HG03575 (cell line): ENCODE results near the gene BMAL1.

Experiments
- ATAC-seq: cut with Tn5 transposase; IDR thresholded peaks from one replicate; pipeline ENCODE4 v1.9.1; 2021; ENCODE audit not compliant: unreplicated experiment, insufficient number of reproducible peaks, low FRiP score; ENCODE audit errors: extremely low read depth

The BMAL1 gene

DNA sequence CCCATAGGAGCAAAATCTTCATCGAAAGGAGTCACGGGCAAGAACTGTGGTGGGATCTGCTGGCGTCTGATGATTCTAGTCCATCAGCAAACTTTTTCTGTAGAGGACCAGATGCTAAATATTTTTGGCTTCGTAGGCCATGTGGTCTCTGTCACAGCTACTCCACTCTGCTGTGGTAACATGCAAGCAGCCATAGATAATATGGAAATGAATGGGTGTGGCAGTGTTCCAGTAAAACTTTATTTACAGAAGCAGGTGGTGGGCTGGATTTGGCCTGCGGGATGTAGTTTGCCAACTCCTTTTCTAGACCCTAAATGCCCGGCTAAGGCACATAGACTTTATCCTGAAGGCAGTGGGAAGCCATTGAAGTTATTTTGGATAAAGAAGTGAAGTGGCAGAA, 32.9 kb downstream of the BMAL1 start:
- ATAC-seq: no peak

GRCh38 chr11:13311570-13311969, 34.0 kb downstream of the BMAL1 start:
- no peak for ATAC-seq

- ATAC-seq: no peak
Measured at GRCh38 chr11:13313005-13313819, 35.6 kb downstream of the BMAL1 start.

DNA sequence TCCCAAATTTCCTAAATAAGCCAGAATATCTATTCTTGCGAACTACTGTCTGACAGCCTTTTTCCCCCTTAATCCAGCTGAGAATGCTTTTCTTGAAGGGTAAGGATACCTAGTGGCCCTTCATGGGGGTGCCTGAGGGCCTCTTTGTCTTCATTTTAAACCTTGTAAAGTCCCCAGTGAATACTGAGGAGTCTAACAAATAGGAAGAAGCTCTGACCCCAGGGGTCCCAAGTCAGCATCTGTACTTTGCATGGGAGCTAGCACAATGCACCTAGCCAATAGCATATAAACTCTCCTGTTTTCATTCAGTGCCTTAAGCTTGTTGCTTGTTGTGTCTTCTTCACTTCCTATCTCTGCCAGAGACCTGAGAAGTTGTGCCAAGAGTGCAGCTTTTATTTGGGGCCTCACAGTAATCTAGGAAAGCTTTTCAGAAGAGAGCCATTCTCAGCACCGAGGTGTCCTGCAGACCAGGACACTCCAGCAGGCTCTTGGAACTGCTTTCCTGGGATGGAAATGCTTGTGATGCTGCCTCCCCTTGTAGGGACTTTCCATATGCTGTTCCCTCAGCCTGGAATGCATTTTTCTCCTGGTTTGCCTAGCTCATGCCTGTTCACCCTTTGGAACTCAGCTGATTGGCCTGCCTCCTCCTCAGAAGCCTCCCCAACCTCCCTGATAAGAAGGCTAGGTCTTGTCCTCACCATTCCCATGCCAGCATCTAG, 37.2 kb downstream of the BMAL1 start:
- ATAC-seq: no peak

DNA sequence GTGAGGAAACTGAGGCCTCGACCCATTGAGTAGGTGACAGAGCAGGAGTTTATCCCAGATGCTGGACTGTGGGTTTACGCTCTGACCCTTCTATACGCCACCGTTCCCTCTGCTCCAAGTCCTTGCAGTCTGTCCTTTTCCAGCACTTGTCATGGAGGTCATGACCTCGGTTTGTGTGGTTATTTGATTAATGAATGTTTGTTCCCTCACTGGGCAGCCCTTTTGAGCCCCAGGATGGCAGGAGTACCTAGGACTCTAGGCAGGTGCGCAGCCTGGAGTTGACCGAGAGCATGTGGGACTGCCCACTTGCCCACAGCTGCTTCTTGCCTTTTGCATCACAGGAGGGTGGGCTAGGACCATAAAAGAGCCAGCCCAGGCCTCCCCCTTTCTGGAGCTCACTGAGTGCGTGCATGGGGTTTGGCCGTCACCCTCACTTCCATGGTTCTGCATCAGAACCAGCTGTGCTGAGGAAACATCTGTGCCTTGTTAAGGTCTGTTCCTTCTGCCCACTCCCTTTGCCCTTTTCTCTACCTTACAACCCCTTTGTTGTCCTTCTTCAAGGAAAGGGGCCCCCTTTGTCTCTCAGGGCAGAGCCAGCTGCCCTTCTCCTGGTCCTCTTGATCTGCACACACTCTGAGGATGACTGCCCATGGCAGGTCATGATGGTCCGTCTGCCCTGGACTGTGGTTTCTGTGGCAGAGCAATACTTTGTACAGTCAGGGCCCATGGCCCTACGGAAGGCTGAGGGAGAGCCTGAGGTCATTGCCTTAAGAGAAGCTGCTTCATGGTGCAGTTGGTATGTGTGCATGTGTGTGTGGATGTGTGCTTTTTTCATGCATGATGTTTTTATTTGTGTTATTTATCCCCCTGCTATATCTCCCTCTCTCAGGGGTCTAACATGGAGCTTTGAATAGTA, 38.2 kb downstream of the BMAL1 start:
- no peak for ATAC-seq

- no peak for ATAC-seq
Measured at GRCh38 chr11:13316528-13316961, 39.0 kb downstream of the BMAL1 start.

- ATAC-seq: no peak
Measured at GRCh38 chr11:13317293-13318080, 39.9 kb downstream of the BMAL1 start.

DNA sequence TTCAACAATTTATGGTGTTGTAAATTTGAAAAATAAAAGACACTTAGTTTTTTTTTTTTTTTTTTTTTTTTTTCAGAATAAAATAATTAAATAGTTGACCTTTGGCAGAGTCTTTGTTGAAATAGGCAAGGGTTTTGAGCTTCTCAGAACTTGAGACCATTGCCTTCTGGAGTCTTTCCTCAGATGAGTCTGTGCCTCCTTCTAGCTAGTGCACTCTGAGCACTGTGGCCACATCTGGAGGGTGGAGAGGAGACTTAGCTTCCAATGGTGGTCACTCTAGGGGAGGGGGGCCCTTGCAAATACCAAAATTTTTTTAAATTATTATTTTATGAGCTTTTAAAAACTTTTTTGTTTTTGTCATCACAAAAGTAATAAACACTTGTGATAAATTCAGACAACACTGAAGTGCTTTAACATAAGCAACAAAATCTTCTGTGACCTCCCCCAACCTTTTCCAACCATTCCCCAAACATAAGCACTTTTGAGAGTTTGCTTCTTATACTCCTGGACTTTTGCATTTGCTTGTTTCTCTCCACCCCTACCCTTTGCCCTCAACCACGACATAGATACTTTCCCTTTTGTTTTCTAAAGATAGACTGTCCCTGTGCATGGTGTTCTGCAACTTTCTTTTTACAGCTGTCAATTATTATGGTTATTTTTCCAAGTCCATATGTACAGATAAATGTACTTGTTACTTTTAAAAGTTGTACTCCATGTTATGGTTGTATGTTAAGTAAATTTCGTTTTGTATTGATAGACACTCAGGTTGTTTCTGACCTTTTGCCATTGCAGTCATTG, 41.1 kb downstream of the BMAL1 start:
- no peak for ATAC-seq

GRCh38 chr11:13320688-13321087, 43.1 kb downstream of the BMAL1 start:
- no peak for ATAC-seq

GRCh38 chr11:13321431-13321830, 43.8 kb downstream of the BMAL1 start:
- no peak for ATAC-seq

- ATAC-seq: no peak
Measured at GRCh38 chr11:13324141-13324540, 46.6 kb downstream of the BMAL1 start.

DNA sequence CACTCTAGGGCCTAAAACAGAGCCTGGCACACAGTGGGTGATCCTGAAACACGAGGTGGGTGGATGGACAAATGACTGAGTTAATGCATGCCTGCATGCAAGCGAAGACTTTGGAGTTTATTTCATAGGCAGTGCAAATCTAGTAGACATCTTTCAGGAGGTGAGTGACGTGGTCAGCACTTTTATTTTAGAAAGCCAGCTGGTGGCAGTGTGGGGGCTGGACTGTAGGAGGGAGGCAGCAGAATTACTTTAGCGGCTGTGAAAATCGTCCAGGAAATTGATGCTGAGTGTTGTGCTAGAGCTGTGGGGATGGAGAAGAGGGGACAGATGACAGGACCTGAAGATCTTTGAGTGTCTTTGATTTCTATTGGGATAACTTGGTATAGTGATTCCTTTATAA, 47.1 kb downstream of the BMAL1 start:
- no peak for ATAC-seq

GRCh38 chr11:13327421-13327820, 49.8 kb downstream of the BMAL1 start:
- ATAC-seq: no peak

GRCh38 chr11:13328286-13328685, 50.7 kb downstream of the BMAL1 start:
- no peak for ATAC-seq

GRCh38 chr11:13329670-13330356, 52.2 kb downstream of the BMAL1 start:
- no peak for ATAC-seq

GRCh38 chr11:13332124-13332523, 54.5 kb downstream of the BMAL1 start:
- no peak for ATAC-seq

DNA sequence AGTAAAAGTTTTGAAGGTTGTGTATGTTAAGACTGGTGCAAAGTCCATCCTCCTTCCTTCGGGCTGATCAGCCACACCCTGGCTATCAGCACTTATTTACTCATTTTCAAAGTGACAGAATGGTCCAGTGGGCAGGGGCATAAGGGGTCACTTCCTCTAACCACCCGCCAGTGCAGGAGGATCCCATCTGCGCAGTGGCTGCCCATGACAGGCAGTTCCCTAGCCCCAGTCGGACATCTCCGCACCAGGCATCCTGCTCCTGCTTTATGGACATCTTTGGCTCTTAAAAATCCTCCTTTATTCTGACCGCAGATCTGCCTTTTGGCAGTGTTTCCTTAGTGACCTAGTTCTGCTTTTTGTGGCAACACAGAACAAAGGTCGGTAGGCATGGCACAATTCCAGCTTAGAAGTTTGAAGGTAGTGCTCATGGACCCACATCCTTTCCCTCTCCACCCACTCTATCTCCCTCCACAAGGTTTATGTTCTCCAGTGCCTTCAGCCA, 55.9 kb downstream of the BMAL1 start:
- ATAC-seq: no peak
